SU-DHL-6 (cell line): ENCODE data around the gene MICALL1.

Experiments used
- H2AFZ ChIP-seq: fragments of 200-600 bp; sonication (generic); 2 replicates; pipeline ENCODE4 v1.6.1; 2014; ENCODE audit warnings: low read depth, mild to moderate bottlenecking, moderate library complexity, mixed read lengths, antibody characterized with exemption, low read length; ENCODE audit not compliant: severe bottlenecking
- H3F3A ChIP-seq: fragments of 200-600 bp; shearing (Covaris generic); 2 replicates; pipeline ENCODE4 v1.6.0; 2016; ENCODE audit warnings: antibody characterized with exemption, mild to moderate bottlenecking; ENCODE audit not compliant: insufficient read depth
- H3K27ac ChIP-seq: fragments of 200-600 bp; sonication (generic); 2 replicates; pipeline ENCODE4 v1.5.1; 2016; ENCODE audit warnings: low read depth, mild to moderate bottlenecking, low read length, moderate library complexity, mixed read lengths
- H3K27me3 ChIP-seq: fragments of 200-600 bp; sonication (generic), shearing (Covaris generic); 2 replicates; pipeline ENCODE4 v1.6.0; 2014; ENCODE audit warnings: mild to moderate bottlenecking, low read length
- H3K36me3 ChIP-seq: fragments of 200-600 bp; sonication (generic); 2 replicates; pipeline ENCODE4 v1.6.1; 2014; ENCODE audit warnings: mild to moderate bottlenecking, low read length, mixed read lengths
- H3K4me2 ChIP-seq: fragments of 300-600, 200-600 bp; shearing (Covaris generic), sonication (generic); 2 replicates; pipeline ENCODE4 v1.6.0; 2014; ENCODE audit warnings: low read length, low read depth, mild to moderate bottlenecking; ENCODE audit not compliant: poor library complexity, severe bottlenecking
- H3K4me3 ChIP-seq: fragments of 200-600 bp; sonication (generic); 2 replicates; pipeline ENCODE4 v1.5.1; 2014; ENCODE audit warnings: antibody characterized with exemption, low read length, mild to moderate bottlenecking, mixed read lengths; ENCODE audit not compliant: insufficient read depth, poor library complexity, severe bottlenecking
- H3K79me2 ChIP-seq: fragments of 200-600 bp; sonication (generic); 2 replicates; pipeline ENCODE4 v1.6.1; 2014; ENCODE audit warnings: mild to moderate bottlenecking, low read length, moderate library complexity; ENCODE audit not compliant: insufficient read depth
- H3K9ac ChIP-seq: fragments of 200-600 bp; sonication (generic); 2 replicates; pipeline ENCODE4 v1.7.0; 2014; ENCODE audit warnings: mild to moderate bottlenecking, low read length
- H3K9me2 ChIP-seq: fragments of 200-600 bp; sonication (generic); replicated peaks from 2 replicates; pipeline ENCODE4 v1.6.1; 2014; ENCODE audit warnings: low read length; ENCODE audit not compliant: insufficient read depth
- H3K9me3 ChIP-seq: fragments of 200-600 bp; sonication (generic); 2 replicates; pipeline ENCODE4 v1.6.1; 2014; ENCODE audit warnings: low read length, mixed read lengths; ENCODE audit not compliant: insufficient read depth
- H4K20me1 ChIP-seq: fragments of 200-600 bp; sonication (generic); 2 replicates; pipeline ENCODE4 v1.6.1; 2014; ENCODE audit warnings: low read depth, mild to moderate bottlenecking, antibody characterized with exemption, low read length, moderate library complexity, mixed read lengths
- EZH2phosphoT487 ChIP-seq: fragments of 200-600 bp; sonication (generic), shearing (Covaris generic); conservative IDR thresholded peaks from 2 replicates; pipeline ENCODE4 v1.6.1; 2018; ENCODE audit warnings: mild to moderate bottlenecking, antibody characterized with exemption, low read length, moderate library complexity, mixed read lengths
- TF ChIP-seq, protein P1 (sequence below): fragments of 200-600 bp; sonication (generic); IDR thresholded peaks from one replicate; pipeline ENCODE4 v1.5.1; 2017; ENCODE audit warnings: antibody characterized with exemption, mild to moderate bottlenecking, low read length, moderate library complexity; ENCODE audit not compliant: insufficient read depth, poor library complexity, severe bottlenecking

Gene MICALL1

DNA sequence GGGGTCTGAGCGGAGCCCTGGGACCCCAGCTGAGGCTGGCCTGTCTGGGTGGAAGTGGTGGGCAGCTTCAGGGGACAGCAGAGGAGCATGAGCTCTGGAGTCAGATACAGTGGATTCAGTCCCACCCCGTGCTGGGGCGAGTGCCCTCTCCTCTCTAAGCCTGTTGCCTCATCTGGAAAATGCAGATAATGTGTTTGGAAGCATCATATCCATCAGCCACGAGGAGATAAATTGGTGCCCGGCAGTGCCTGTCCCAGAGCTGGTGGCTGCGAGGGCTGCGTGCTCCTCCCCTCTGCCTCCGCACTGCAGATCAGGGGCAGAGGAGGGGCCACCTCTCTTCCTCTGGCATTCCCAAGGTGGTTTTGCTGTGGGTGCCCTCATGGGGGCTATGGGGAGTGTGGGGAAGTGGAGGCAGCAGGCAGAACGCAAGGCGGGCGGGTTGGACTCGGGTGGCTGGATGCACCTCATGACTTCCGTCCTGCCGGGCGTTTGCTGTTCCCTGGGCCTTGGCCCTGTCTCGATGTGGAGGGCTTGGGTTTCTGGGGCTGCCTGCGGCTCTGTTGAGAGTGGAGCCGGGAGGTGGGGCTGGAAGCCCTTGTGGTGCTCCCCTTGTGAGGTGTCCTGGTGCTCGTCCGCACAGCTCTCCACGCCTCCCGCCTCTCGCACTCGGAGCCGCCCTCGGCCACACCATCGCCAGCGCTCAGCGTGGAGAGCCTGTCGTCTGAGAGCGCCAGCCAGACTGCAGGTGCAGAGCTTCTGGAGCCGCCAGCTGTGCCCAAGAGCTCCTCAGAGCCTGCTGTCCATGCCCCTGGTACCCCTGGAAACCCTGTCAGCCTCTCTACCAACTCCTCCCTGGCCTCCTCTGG, 20.9 kb downstream of the MICALL1 start:
- Histone ChIP-seq H3K27me3 (no peaks in the 10 kb centered on the region), H3K36me3 (no peaks in the 10 kb centered on the region), H3K4me3 (no peak overlapping the region), H3F3A (no peaks in the 10 kb centered on the region), H3K79me2 (no peaks in the 10 kb centered on the region), H3K9me2 (no peaks in the 10 kb centered on the region), H3K4me2 (no peak overlapping the region), H3K9ac (no peak overlapping the region), H4K20me1 (no peaks in the 10 kb centered on the region), H3K27ac (no peak overlapping the region), H2AFZ (no peak overlapping the region), H3K9me3 (no peaks in the 10 kb centered on the region)
- TF ChIP-seq, protein P1, sequence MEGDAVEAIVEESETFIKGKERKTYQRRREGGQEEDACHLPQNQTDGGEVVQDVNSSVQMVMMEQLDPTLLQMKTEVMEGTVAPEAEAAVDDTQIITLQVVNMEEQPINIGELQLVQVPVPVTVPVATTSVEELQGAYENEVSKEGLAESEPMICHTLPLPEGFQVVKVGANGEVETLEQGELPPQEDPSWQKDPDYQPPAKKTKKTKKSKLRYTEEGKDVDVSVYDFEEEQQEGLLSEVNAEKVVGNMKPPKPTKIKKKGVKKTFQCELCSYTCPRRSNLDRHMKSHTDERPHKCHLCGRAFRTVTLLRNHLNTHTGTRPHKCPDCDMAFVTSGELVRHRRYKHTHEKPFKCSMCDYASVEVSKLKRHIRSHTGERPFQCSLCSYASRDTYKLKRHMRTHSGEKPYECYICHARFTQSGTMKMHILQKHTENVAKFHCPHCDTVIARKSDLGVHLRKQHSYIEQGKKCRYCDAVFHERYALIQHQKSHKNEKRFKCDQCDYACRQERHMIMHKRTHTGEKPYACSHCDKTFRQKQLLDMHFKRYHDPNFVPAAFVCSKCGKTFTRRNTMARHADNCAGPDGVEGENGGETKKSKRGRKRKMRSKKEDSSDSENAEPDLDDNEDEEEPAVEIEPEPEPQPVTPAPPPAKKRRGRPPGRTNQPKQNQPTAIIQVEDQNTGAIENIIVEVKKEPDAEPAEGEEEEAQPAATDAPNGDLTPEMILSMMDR: no peak
- no peak for TF ChIP-seq EZH2phosphoT487

DNA sequence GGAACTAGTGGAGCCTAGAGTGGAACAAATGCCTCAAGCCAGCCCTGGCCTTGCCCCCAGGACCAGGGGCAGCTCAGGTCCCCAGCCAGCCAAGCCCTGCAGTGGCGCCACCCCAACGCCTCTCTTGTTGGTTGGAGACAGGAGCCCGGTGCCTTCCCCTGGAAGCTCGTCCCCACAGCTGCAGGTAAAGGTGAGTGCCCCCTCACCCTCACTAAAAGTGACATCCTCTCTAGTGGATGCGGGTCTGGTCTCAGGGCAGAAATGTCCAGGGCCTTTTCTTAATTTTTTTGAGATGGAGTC, 21.5 kb downstream of the MICALL1 start:
- Histone ChIP-seq H3K79me2 (no peaks in the 10 kb centered on the region), H3K27ac (no peak overlapping the region), H4K20me1 (no peaks in the 10 kb centered on the region), H2AFZ (no peak overlapping the region), H3F3A (no peaks in the 10 kb centered on the region), H3K9ac (no peak overlapping the region), H3K27me3 (no peaks in the 10 kb centered on the region), H3K36me3 (no peaks in the 10 kb centered on the region), H3K4me3 (no peak overlapping the region), H3K4me2 (no peak overlapping the region), H3K9me2 (no peaks in the 10 kb centered on the region), H3K9me3 (no peaks in the 10 kb centered on the region)
- TF ChIP-seq, protein P1: no peak
- no peak for TF ChIP-seq EZH2phosphoT487

DNA sequence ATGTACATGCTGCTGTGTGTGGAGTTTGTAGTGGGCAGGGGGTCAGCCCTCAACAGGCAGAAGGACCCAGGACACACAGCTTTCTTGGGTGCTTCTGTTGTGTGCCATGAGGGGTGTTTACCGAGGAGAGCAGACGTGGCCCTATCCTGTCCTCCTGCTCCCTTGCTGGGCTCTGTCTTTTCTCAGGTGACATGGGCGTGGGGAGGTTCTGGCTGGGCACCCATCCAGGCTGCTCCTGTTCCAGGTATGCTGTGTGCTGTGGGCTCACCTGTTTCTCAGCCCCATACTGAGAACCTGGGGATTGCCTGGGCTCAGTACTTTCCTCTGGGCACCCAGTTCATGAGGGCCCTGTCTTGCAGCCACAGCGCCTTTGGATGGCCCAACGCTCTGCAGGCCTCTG, 23.3 kb downstream of the MICALL1 start:
- no peaks in the 10 kb centered on the region for H3K27me3 ChIP-seq
- no peak overlapping the region for H3K27ac ChIP-seq
- H2AFZ ChIP-seq: no peak overlapping the region
- no peaks in the 10 kb centered on the region for H3F3A ChIP-seq
- H3K9me2 ChIP-seq: no peaks in the 10 kb centered on the region
- H3K9me3 ChIP-seq: no peaks in the 10 kb centered on the region
- H3K79me2 ChIP-seq: no peaks in the 10 kb centered on the region
- no peak overlapping the region for H3K4me2 ChIP-seq
- H4K20me1 ChIP-seq: no peaks in the 10 kb centered on the region
- no peak for TF ChIP-seq EZH2phosphoT487
- TF ChIP-seq, protein P1: no peak
- H3K9ac ChIP-seq: no peak overlapping the region
- H3K36me3 ChIP-seq: no peaks in the 10 kb centered on the region
- no peak overlapping the region for H3K4me3 ChIP-seq
